Hypothalamus (tissue), 51 donors: ENCODE results near the gene TCF3.
A peak's percentile ranks its signal among the peaks of the same experiment; 100 is the strongest.
"Not testable (repeated sequence)": the region's sequence is repeated elsewhere in the genome, so short reads cannot be mapped to it uniquely, and the experiment has no call there.

Source experiments
- DNase-seq, 51 donors: peaks; one replicate each; lab custom pipeline; 2025; lab: John Stamatoyannopoulos, UW

Gene TCF3

GRCh38 chr19:1652471-1653299 is at the start of gene TCF3:
TCF3 (minus strand) TSS chr19:1652615; CDS start chr19:1650248, 2,367 bp downstream.
- DNase-seq = peak; percentile 79 to 99 (median 96)

GRCh38 chr19:1700733-1701663 is 48.6 kb upstream of the TCF3 start:
- DNase-seq = no peak

GRCh38 chr19:1699998-1700732 is 47.8 kb upstream of the TCF3 start:
- no peak for DNase-seq

- DNase-seq = no peak
These were observed 47.0 kb upstream of the TCF3 start for GRCh38 chr19:1699386-1699785.

GRCh38 chr19:1698636-1699035 is 46.2 kb upstream of the TCF3 start:
- no peak for DNase-seq

GRCh38 chr19:1695481-1695880 is 43.1 kb upstream of the TCF3 start:
- DNase-seq = not testable (repeated sequence)

GRCh38 chr19:1691589-1692290 is 39.3 kb upstream of the TCF3 start:
- no peak for DNase-seq

- DNase-seq = no peak
These were observed 38.4 kb upstream of the TCF3 start for GRCh38 chr19:1690699-1691307.

GRCh38 chr19:1685785-1686184 is 33.4 kb upstream of the TCF3 start:
- not testable (repeated sequence) for DNase-seq

GRCh38 chr19:1685046-1685445 is 32.6 kb upstream of the TCF3 start:
- no peak for DNase-seq

- DNase-seq = no peak
These were observed 32.1 kb upstream of the TCF3 start for GRCh38 chr19:1684573-1684912.

- DNase-seq = no peak
These were observed 31.6 kb upstream of the TCF3 start for GRCh38 chr19:1683869-1684572.

- DNase-seq = no peak
These were observed 28.6 kb upstream of the TCF3 start for GRCh38 chr19:1680976-1681375.

- no peak for DNase-seq
These were observed 25.7 kb upstream of the TCF3 start for GRCh38 chr19:1678073-1678472.

- no peak for DNase-seq
These were observed 24.2 kb upstream of the TCF3 start for GRCh38 chr19:1676351-1677266.

GRCh38 chr19:1675633-1676350 is 23.4 kb upstream of the TCF3 start:
- no peak for DNase-seq

GRCh38 chr19:1674293-1674679 is 21.9 kb upstream of the TCF3 start:
- no peak for DNase-seq
